Astrocyte (in vitro differentiated cells and primary cell): Measurements from ENCODE around the gene PKD1L1. TPM values are rescaled to one million over a fixed set of nuclear protein-coding genes. Genes with fewer than 3 reads are reported as not detected.

Experiments
- DNase-seq: peaks from one replicate; pipeline ENCODE4 v3.0.0-alpha.2; 2010; ENCODE audit warnings: low read depth
- FAIRE-seq: peaks from 2 replicates; lab custom pipeline; 2011; peaks lifted over from hg19 to GRCh38; lab: Jason Lieb, UNC
- H2AFZ ChIP-seq: 2 replicates; pipeline ENCODE4 v1.6.0; 2012; ENCODE audit warnings: low read depth, low read length, inconsistent platforms
- H3K27ac ChIP-seq: 2 replicates; pipeline ENCODE4 v1.5.1; 2011; ENCODE audit warnings: low read depth, low read length, inconsistent platforms
- H3K27me3 ChIP-seq: 2 replicates; pipeline ENCODE4 v1.6.0; 2011; ENCODE audit warnings: low read length, inconsistent platforms; ENCODE audit not compliant: insufficient read depth
- H3K36me3 ChIP-seq: 2 replicates; pipeline ENCODE4 v1.5.1; 2011; ENCODE audit warnings: low read length, inconsistent platforms; ENCODE audit not compliant: insufficient read depth
- H3K4me1 ChIP-seq: 2 replicates; pipeline ENCODE4 v1.5.1; 2011; ENCODE audit warnings: low read length, inconsistent platforms; ENCODE audit not compliant: insufficient read depth
- H3K4me2 ChIP-seq: 2 replicates; pipeline ENCODE4 v1.6.0; 2012; ENCODE audit warnings: low read length, inconsistent platforms
- H3K4me3 ChIP-seq: 2 replicates; pipeline ENCODE4 v1.5.1; 2011; ENCODE audit warnings: low read depth, mild to moderate bottlenecking, low read length, inconsistent platforms; ENCODE audit not compliant: insufficient read depth
- H3K79me2 ChIP-seq: 2 replicates; pipeline ENCODE4 v1.6.0; 2012; ENCODE audit warnings: mild to moderate bottlenecking, low read length, inconsistent platforms; ENCODE audit not compliant: insufficient read depth
- H3K9ac ChIP-seq: 2 replicates; pipeline ENCODE4 v1.6.0; 2012; ENCODE audit warnings: mild to moderate bottlenecking, low read length, inconsistent platforms
- H3K9me3 ChIP-seq: 2 replicates; pipeline ENCODE4 v1.5.1; 2012; ENCODE audit warnings: low read depth, mild to moderate bottlenecking, low read length, inconsistent platforms; ENCODE audit not compliant: insufficient read depth
- H4K20me1 ChIP-seq: 2 replicates; pipeline ENCODE4 v1.6.0; 2012; ENCODE audit warnings: low read length, inconsistent platforms; ENCODE audit not compliant: insufficient read depth
- H3K27ac Mint-ChIP-seq: one replicate; pipeline ENCODE4 v1.8.0; 2021; ENCODE audit warnings: mild to moderate bottlenecking, mixed read lengths; ENCODE audit not compliant: unreplicated experiment
- H3K27me3 Mint-ChIP-seq: one replicate; pipeline ENCODE4 v1.8.0; 2021; ENCODE audit warnings: low read depth, mixed read lengths; ENCODE audit not compliant: unreplicated experiment
- H3K36me3 Mint-ChIP-seq: one replicate; pipeline ENCODE4 v1.8.0; 2021; ENCODE audit warnings: low read depth, mixed read lengths; ENCODE audit not compliant: unreplicated experiment
- H3K4me1 Mint-ChIP-seq: one replicate; pipeline ENCODE4 v1.8.0; 2021; ENCODE audit warnings: low read depth, mixed read lengths; ENCODE audit not compliant: unreplicated experiment
- H3K4me3 Mint-ChIP-seq: one replicate; pipeline ENCODE4 v1.8.0; 2021; ENCODE audit warnings: mild to moderate bottlenecking, moderate library complexity, mixed read lengths; ENCODE audit not compliant: unreplicated experiment
- H3K9me3 Mint-ChIP-seq: one replicate; pipeline ENCODE4 v1.8.0; 2021; ENCODE audit warnings: mild to moderate bottlenecking, mixed read lengths; ENCODE audit not compliant: unreplicated experiment
- CTCF ChIP-seq: IDR thresholded peaks from 2 replicates; pipeline ENCODE4 v1.5.1; 2011; ENCODE audit warnings: low read depth, mild to moderate bottlenecking, inconsistent platforms, low read length, moderate library complexity; ENCODE audit not compliant: insufficient read depth
- EZH2 ChIP-seq: IDR thresholded peaks from 2 replicates; pipeline ENCODE4 v1.6.1; 2012; ENCODE audit warnings: mild to moderate bottlenecking, low read length, inconsistent platforms; ENCODE audit not compliant: insufficient read depth
- total RNA-seq: library from RNA; stranded (reverse); gene quantifications from 2 replicates; pipeline ENCODE4 v1.2.1, GENCODE V29; 2021

PKD1L1 gene
- total RNA-seq, 1 donor from 2014 or later: 0.39 TPM

DNA sequence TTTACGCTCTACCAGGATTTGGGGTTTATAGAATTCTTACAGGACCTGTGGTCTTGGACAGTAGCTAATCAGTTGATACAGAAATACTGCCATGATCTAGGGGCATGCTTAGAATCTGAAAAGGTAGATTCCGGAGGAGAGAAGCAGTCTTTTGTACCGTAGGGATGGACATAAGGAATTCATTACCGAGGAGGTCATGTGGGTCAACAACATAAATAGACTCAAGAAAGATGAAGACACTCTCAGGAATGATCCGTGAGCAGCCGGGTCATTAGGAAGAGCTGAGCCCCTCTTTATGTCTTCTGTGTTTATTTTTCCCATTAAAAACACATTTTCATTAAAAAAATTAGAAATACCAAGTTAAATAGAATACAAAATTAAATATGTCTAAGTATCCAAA lies 206.3 kb downstream of the PKD1L1 start:
- H3K4me1 Mint-ChIP-seq: no peaks in the 10 kb centered on the region
- Histone ChIP-seq H3K4me2 (no peak overlapping the region), H3K9me3 (no peaks in the 10 kb centered on the region), H2AFZ (no peak overlapping the region), H3K4me3 (no peak overlapping the region), H3K27me3 (no peaks in the 10 kb centered on the region), H4K20me1 (no peaks in the 10 kb centered on the region), H3K4me1 (peaks cover 7% of the 10 kb centered on the region), H3K9ac (no peak overlapping the region), H3K27ac (no peak overlapping the region), H3K79me2 (no peaks in the 10 kb centered on the region), H3K36me3 (no peaks in the 10 kb centered on the region)
- no peak for TF ChIP-seq CTCF
- TF ChIP-seq EZH2: no peak
- peak; percentile 20 for FAIRE-seq
- H3K4me3 Mint-ChIP-seq: no peak overlapping the region
- peaks cover 19% of the 10 kb centered on the region for H3K27me3 Mint-ChIP-seq
- no peak for DNase-seq
- H3K27ac Mint-ChIP-seq: no peak overlapping the region
- H3K36me3 Mint-ChIP-seq: no peaks in the 10 kb centered on the region
- no peaks in the 10 kb centered on the region for H3K9me3 Mint-ChIP-seq

DNA sequence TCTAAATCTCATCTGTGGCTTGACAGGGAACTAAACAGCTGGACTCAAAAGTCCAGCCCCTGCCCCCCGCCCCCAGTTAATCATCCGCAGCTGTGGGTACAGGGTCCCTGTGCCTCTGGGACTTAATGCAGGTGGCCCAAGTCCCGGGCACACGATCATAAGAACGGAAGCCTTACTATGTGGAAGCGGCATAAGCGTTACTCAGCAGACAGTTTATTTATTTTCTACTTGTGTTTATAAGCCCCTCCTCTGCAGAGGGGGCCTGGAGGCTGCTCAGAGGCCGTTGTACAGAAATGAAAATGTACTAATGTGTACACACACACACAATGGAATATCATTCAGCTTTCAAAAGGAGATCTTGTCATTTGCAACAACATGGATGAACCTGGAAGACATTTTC lies 208.4 kb downstream of the PKD1L1 start:
- Histone ChIP-seq H3K27me3 (no peaks in the 10 kb centered on the region), H3K4me2 (no peak overlapping the region), H3K4me3 (no peak overlapping the region), H3K4me1 (peaks cover 7% of the 10 kb centered on the region), H2AFZ (no peak overlapping the region), H3K27ac (no peak overlapping the region), H3K36me3 (no peaks in the 10 kb centered on the region), H4K20me1 (no peaks in the 10 kb centered on the region), H3K79me2 (no peaks in the 10 kb centered on the region), H3K9ac (no peak overlapping the region), H3K9me3 (no peaks in the 10 kb centered on the region)
- TF ChIP-seq EZH2 (no peak), CTCF (no peak)
- H3K27me3 Mint-ChIP-seq: peaks cover 12% of the 10 kb centered on the region
- no peaks in the 10 kb centered on the region for H3K36me3 Mint-ChIP-seq
- no peaks in the 10 kb centered on the region for H3K9me3 Mint-ChIP-seq
- DNase-seq (no peak), FAIRE-seq (no peak)
- no peak overlapping the region for H3K4me3 Mint-ChIP-seq
- H3K27ac Mint-ChIP-seq: no peak overlapping the region
- H3K4me1 Mint-ChIP-seq: peaks cover 1% of the 10 kb centered on the region

DNA sequence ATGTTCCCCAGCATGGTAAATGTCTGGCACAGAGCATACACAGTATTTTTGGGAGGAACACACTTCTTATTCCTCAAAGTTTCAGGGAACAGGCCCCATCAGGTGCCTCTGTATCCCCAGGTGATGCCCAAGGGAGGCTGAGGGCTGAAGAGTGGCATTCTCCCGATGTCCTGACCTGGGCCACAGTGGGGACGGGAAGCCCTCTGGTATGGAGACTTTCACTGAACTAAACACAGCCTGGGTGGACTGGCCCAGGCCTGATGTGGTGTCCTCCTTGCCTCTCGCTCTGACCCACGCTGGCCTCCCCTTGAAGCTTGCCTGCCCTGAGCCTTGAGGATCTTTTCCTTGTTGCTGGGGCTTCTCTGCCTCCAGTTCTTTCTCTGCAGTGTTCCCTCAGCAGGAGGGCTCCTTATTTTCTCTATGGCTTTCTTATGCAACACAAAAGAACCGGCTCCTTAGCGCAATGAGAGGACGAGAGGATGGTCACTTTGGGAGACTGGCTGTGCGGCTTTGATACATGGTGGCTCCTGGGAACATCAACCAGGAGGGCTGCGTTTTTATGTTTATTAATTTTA lies 208.9 kb downstream of the PKD1L1 start:
- Histone ChIP-seq H3K79me2 (no peaks in the 10 kb centered on the region), H3K27ac (no peak overlapping the region), H3K4me2 (no peak overlapping the region), H2AFZ (no peak overlapping the region), H3K27me3 (no peaks in the 10 kb centered on the region), H3K36me3 (no peaks in the 10 kb centered on the region), H3K4me1 (peaks cover 6% of the 10 kb centered on the region), H3K4me3 (no peak overlapping the region), H4K20me1 (no peaks in the 10 kb centered on the region), H3K9me3 (no peaks in the 10 kb centered on the region), H3K9ac (no peak overlapping the region)
- Mint-ChIP-seq H3K9me3 (no peaks in the 10 kb centered on the region), H3K4me3 (no peak overlapping the region), H3K27me3 (peaks cover 12% of the 10 kb centered on the region), H3K4me1 (peaks cover 6% of the 10 kb centered on the region), H3K36me3 (no peaks in the 10 kb centered on the region), H3K27ac (no peak overlapping the region)
- TF ChIP-seq CTCF (no peak), EZH2 (no peak)
- FAIRE-seq (no peak), DNase-seq (no peak)
